ENCODE measurements around the gene ITGB3.

DNA sequence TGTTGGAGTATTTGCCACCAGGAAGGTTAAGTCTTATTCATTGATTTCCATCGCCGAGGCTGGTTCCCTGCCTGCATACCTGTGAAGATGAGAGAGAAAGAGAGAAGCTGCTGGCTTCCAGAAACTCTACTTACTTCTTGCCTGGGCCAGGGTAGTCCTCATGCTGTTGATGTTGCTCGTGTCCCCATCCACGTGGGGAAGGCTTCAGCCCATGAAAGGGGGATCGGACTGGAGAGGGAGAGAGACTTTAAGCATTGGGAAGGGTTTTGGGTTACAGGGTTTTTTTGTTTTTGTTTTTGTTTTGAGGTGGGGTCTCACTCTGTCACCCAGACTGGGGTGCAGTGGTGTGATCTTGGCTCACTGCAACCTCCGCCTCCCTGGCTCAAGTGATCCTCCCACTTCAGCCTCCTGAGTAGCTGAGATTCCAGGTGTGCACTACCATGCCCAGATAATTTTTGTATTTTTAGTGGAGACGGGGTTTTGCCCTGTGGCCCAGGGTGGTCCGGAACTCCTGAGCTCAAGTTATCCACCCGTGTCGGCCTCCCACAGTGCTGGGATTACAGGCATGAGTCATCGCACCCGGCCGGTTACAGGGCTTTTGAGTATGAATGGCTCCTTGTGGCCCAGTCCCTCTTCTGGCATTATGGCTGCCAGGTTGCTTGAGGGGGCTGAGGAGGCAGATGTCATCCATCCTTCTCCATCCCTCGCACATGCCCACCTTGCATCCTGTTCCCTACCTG lies 26.6 kb downstream of the ITGB3 start:
- no peak for TF ChIP-seq POLR2AphosphoS5 (IDR thresholded peaks at IDR 0.05; ENCODE audit: low read depth, low read length)
- TF ChIP-seq REST (IDR thresholded peaks at IDR 0.05; ENCODE audit: insufficient read depth in 1 of 2, low read depth in 2 of 2, low read length in 2 of 2) = no peak
- TF ChIP-seq SIN3A (IDR thresholded peaks at IDR 0.05; ENCODE audit: borderline replicate concordance, insufficient read depth, low read length) = no peak
